Thyroid gland (tissue), 4 donors: ENCODE measurements around the gene GMPR. TPM values are rescaled to one million over a fixed set of nuclear protein-coding genes. Genes with fewer than 3 reads are reported as not detected.

Experiments used
- DNase-seq, 2 donors: peaks; one replicate each; pipeline ENCODE4 v3.0.0-alpha.2; 2019
- H3K27ac ChIP-seq, 3 donors: fragments of 200-600 bp; sonication (generic); 1 replicate in 2 of 3; 2 replicates in 1 of 3; pipeline ENCODE4 v1.5.1; 2016 to 2019; ENCODE audit warnings: mild to moderate bottlenecking in 1 of 3, moderate library complexity in 1 of 3
- H3K27me3 ChIP-seq: fragments of 200-600 bp; sonication (generic); one replicate; pipeline ENCODE4 v1.5.1; 2019
- H3K36me3 ChIP-seq, 2 donors: fragments of 200-600 bp; sonication (generic); one replicate each; pipeline ENCODE4 v1.5.1; 2016 to 2019
- H3K4me1 ChIP-seq, 2 donors: fragments of 200-600 bp; sonication (generic); one replicate each; pipeline ENCODE4 v1.5.1; 2017 to 2019
- H3K4me3 ChIP-seq, 3 donors: fragments of 200-600 bp; sonication (generic); replicated peaks in 1 of 3; 1 replicate in 2 of 3; 2 replicates in 1 of 3; pipeline ENCODE4 v1.5.1; 2016; ENCODE audit warnings: mild to moderate bottlenecking in 1 of 3
- H3K9me3 ChIP-seq: fragments of 200-600 bp; sonication (generic); one replicate; pipeline ENCODE4 v1.5.1; 2017
- POLR2A ChIP-seq, 2 donors: fragments of 450-650 bp; IDR thresholded peaks; one replicate each; pipeline ENCODE4 v1.6.1; 2017; ENCODE audit warnings: antibody characterized with exemption in 2 of 2, mild to moderate bottlenecking in 2 of 2, moderate library complexity in 1 of 2
- WGBS, 2 donors: methylation state at CpG; one replicate each; pipeline ENCODE4 v1.1.5; 2017; 5-methylcytosine and 5-hydroxymethylcytosine counted together
- intact Hi-C: fragments of 100-400 bp; cut with DNase I; formaldehyde crosslinking; loops from one replicate; pipeline ENCODE4 v1.15.1; 2023
- total RNA-seq, 4 donors: library from RNA; depleted of rRNA; stranded (reverse); fragments of >200 nt; gene quantifications; one replicate each; pipeline ENCODE4 v1.2.3, GENCODE V29; 2016
- TF ChIP-seq, protein P1 (sequence below), 6 experiments: fragments of 200-600 bp in 3 of 6; fragments of 450-650 bp in 3 of 6; sonication (generic) in 3 of 6; IDR thresholded peaks; one replicate each; pipeline ENCODE4 v1.5.1; 2016 to 2019; ENCODE audit warnings: antibody characterized with exemption in 6 of 6, mild to moderate bottlenecking in 2 of 6, inconsistent platforms in 1 of 6, moderate library complexity in 1 of 6

GMPR gene
- total RNA-seq, 4 donors from 2014 or later: 2.8 to 10.8 (median 3.3) TPM

DNA sequence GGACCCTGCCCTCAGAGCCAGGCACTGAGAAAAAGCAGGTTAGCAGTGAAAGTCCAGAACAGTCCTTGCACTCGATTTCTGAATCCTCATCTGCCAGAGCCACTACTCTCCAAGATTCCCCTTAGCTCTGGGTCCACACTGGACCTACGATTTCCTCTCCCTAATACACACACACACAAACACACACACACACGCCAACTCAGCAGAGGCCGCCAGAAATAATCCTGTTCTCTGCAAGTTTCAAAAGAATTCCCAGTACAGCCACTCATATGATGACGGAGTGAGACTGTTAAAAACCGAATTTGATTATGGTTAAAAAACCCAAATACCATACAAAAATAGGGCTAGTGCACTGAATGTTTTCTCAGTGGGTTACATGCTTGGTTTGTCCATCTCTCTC lies 90.8 kb downstream of the GMPR start:
- Histone ChIP-seq H3K4me1 (peaks cover 17 to 26% of the 10 kb centered on the region in 2 donors), H3K36me3 (peaks cover 15 to 19% of the 10 kb centered on the region in 2 donors), H3K27me3 (no peaks in the 10 kb centered on the region), H3K27ac (no peak overlapping the region), H3K4me3 (no peak overlapping the region), H3K9me3 (no peaks in the 10 kb centered on the region)
- DNase-seq: no peak
- 81 to 83% methylated on average over 6 of the region's 6 CpGs for WGBS, 2 donors
- TF ChIP-seq, protein P1, sequence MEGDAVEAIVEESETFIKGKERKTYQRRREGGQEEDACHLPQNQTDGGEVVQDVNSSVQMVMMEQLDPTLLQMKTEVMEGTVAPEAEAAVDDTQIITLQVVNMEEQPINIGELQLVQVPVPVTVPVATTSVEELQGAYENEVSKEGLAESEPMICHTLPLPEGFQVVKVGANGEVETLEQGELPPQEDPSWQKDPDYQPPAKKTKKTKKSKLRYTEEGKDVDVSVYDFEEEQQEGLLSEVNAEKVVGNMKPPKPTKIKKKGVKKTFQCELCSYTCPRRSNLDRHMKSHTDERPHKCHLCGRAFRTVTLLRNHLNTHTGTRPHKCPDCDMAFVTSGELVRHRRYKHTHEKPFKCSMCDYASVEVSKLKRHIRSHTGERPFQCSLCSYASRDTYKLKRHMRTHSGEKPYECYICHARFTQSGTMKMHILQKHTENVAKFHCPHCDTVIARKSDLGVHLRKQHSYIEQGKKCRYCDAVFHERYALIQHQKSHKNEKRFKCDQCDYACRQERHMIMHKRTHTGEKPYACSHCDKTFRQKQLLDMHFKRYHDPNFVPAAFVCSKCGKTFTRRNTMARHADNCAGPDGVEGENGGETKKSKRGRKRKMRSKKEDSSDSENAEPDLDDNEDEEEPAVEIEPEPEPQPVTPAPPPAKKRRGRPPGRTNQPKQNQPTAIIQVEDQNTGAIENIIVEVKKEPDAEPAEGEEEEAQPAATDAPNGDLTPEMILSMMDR (IDR thresholded peaks at IDR 0.05): no peak
- no peak for TF ChIP-seq POLR2A (IDR thresholded peaks at IDR 0.05)
- intact Hi-C loops: loop anchor here (5.0 kb wide), 1 partner anchor 83 kb away; no protein-coding TSS in a partner anchor

DNA sequence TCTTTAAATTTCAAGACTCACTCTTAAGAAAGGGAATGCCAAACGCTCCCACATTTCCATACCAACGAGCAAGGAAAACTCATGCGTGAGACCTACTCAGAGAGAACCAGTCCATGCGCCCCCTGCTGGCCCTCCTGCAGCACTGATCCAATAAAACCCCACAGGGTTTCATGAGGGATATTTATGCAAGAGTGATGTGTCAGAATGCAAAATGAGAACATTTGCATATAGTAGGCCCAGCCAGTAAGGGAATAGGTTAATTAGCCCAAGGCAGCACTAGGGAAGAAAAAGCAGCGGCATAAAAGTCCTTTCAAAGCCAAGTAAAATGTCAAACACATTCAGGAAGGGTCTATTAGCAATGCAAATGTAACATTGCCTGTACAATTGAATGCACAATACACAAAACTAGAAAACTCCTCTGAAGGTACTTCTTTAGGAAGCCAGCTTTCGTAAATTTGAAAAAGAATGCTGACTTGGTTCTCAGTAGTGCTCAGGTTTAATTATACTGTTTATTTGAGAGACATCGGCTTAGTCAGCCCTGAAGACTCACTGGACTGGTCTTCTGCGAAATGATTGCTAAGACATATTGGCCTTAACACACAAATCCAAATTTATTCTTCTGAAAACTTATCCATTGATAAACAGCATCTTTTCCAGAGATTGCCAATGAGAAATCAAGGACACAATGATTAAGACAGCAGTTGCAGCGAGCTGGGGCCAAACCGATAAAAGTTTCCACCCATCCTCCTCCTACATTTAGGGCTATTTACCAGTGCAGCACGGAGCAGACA lies 93.2 kb downstream of the GMPR start:
- peak; percentile 57 to 69 for DNase-seq
- Histone ChIP-seq H3K27ac (peak overlapping the region in 1 of 3 donors; percentile 36), H3K4me3 (no peak overlapping the region), H3K9me3 (no peaks in the 10 kb centered on the region), H3K4me1 (peaks cover 17 to 33% of the 10 kb centered on the region in 2 donors), H3K27me3 (no peaks in the 10 kb centered on the region), H3K36me3 (peaks cover 9 to 14% of the 10 kb centered on the region in 2 donors)
- intact Hi-C loops: loop anchor here (5.0 kb wide), 1 partner anchor 431 kb away; the partner anchor contains the start of gene ATXN1
- 28 to 31% methylated on average over 11 of the region's 11 CpGs for WGBS, 2 donors
- TF ChIP-seq POLR2A (IDR thresholded peaks at IDR 0.05): no peak
- TF ChIP-seq, protein P1 (IDR thresholded peaks at IDR 0.05): peak; percentile 66 to 87 (median 80)

DNA sequence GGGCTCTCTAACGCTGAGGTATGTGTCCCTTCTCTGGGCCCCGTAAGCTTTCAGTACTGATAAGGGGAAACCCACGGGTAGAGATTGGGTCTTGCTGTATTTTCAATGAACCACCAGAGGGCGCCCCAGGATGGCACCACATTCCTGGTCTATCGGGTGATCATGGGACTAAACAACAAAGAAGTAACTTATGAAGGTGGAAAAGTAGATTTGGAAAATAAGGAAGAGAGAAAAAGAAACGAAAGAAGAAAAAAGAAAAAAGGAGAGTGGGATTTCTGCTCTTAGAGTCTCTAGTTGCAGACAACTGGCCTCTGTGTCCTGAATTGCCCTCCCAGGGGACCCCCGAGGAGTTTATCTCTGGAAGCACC lies 93.8 kb downstream of the GMPR start:
- Histone ChIP-seq H3K27ac (peak overlapping the region in 2 of 3 donors; percentile 35 to 36), H3K4me3 (no peak overlapping the region), H3K36me3 (peaks cover 3 to 8% of the 10 kb centered on the region in 2 donors), H3K4me1 (peaks cover 21 to 33% of the 10 kb centered on the region in 2 donors), H3K27me3 (no peaks in the 10 kb centered on the region), H3K9me3 (no peaks in the 10 kb centered on the region)
- intact Hi-C loops: loop anchor here (5.0 kb wide), 1 partner anchor 430 kb away; the partner anchor contains the start of gene ATXN1
- WGBS, 2 donors: 10 to 11% methylated on average over 7 of the region's 7 CpGs
- DNase-seq: peak; percentile 80 to 87
- no peak for TF ChIP-seq POLR2A (IDR thresholded peaks at IDR 0.05)
- TF ChIP-seq, protein P1 (IDR thresholded peaks at IDR 0.05): peak; percentile 74 to 95 (median 90)

DNA sequence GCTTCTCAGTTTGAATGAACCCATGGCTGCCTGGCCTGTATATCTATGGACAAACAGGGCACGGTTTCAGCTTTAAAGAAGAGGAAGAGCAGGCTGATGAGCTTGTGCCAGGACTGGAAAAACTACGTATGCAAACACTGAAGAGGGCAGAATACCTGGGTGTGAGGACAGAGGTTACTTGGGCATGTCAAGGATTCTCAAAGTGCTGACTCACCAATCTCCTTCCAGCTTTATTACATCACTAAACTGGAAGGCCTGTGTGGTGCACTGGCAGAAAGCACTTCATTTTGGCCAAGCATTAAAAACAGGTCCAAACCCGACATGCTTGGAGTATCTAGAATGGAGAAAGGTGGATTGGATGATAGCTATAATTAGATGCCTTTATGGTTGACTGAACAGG lies 95.2 kb downstream of the GMPR start:
- Histone ChIP-seq H3K36me3 (no peaks in the 10 kb centered on the region), H3K4me3 (no peak overlapping the region), H3K27me3 (no peaks in the 10 kb centered on the region), H3K27ac (peak overlapping the region; percentile 25 to 46 (median 36)), H3K9me3 (no peaks in the 10 kb centered on the region), H3K4me1 (peaks cover 22 to 43% of the 10 kb centered on the region in 2 donors)
- DNase-seq: peak; percentile 56 to 57
- intact Hi-C loops: loop anchor here (5.0 kb wide), 1 partner anchor 429 kb away; the partner anchor contains the start of gene ATXN1
- WGBS, 2 donors: 24 to 39% methylated on average over 3 of the region's 3 CpGs
- TF ChIP-seq, protein P1 (IDR thresholded peaks at IDR 0.05): no peak
- TF ChIP-seq POLR2A (IDR thresholded peaks at IDR 0.05): peak in 1 of 2 donors; percentile 10

DNA sequence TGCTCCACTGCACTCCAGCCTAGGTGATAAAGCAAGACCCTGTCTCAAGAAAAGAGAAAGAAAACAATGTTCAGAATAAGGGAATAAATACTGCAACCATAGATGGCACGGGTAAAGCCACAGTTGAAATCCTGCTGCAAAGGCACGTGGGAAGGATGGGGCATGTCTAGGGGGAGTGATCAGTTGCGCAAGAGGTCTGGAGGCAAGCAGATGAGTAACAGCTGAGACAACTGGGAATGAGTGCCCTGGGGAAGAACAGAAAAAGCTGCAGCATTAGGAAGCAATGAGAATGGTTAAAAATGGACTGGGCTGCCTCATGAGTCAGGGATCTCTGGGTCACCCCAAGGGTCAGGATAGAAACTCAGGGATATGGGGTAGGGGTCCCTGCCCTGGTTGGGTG lies 96.3 kb downstream of the GMPR start:
- Histone ChIP-seq H3K36me3 (no peaks in the 10 kb centered on the region), H3K9me3 (no peaks in the 10 kb centered on the region), H3K27ac (peak overlapping the region in 1 of 3 donors; percentile 36), H3K27me3 (no peaks in the 10 kb centered on the region), H3K4me1 (peaks cover 28 to 50% of the 10 kb centered on the region in 2 donors), H3K4me3 (no peak overlapping the region)
- no peak for TF ChIP-seq POLR2A (IDR thresholded peaks at IDR 0.05)
- TF ChIP-seq, protein P1 (IDR thresholded peaks at IDR 0.05): no peak
- 79 to 80% methylated on average over 3 of the region's 3 CpGs for whole genome bisulfite sequencing, 2 donors
- intact Hi-C loops: loop anchor here (5.0 kb wide), 2 partner anchors 73 to 428 kb away; partner anchors contain the start of gene ATXN1
- DNase-seq: peak in 1 of 2 donors; percentile 26
